GM18502 (cell line): ENCODE results near the gene IL9.
"Not testable (repeated sequence)": the region's sequence is repeated elsewhere in the genome, so short reads cannot be mapped to it uniquely, and the experiment has no call there.

Experiments used
- ATAC-seq: cut with Tn5 transposase; IDR thresholded peaks from one replicate; pipeline ENCODE4 v1.9.1; 2021; ENCODE audit warnings: mild to moderate bottlenecking; ENCODE audit not compliant: unreplicated experiment, poor library complexity

Gene IL9

DNA sequence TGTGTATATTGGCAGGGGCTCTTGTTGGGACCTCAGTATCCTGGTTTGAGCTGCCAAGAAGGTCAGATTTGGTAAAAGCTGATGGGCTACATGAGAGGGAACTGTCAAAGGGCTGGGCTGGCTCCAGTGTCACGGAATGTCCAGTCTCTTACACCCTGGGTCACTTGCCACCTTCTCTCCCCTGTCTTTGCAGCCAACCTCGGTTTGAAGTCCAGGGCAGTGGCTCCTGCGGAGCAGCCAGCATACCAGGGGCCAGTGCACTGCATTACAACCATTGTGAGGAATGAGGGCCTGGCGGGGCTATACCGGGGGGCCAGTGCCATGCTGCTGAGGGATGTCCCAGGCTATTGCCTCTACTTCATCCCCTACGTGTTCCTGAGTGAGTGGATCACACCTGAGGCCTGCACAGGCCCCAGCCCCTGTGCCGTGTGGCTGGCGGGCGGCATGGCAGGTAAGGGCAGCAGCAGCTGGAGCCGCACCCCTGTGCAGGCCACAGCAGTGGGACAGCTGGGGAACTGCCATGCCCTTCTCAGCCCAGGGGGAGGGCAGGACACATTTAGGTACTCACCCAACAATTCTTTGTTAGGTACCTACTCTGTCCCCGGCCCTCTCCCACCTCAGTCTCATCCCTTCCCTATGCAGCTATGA, 24.2 kb downstream of the IL9 start:
- no peak for ATAC-seq

DNA sequence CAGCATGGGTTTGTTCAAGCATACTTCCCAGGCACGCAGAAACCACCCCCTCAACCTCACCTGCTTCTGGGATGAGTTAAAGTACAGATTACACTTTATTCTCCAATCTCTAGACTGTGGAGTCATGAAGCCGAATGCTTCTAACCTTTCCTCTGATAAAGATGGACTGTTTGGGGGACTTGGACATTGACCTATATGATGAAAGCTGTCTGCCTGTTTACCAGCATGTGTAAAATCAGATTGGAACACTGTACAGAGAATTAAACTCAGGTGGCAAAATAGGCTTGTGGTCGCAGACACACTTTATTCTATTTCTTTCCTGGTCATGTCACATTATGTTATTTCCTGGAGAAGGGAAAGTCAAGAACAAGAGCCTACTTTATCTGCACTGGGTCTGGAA, 25.7 kb downstream of the IL9 start:
- ATAC-seq: no peak

DNA sequence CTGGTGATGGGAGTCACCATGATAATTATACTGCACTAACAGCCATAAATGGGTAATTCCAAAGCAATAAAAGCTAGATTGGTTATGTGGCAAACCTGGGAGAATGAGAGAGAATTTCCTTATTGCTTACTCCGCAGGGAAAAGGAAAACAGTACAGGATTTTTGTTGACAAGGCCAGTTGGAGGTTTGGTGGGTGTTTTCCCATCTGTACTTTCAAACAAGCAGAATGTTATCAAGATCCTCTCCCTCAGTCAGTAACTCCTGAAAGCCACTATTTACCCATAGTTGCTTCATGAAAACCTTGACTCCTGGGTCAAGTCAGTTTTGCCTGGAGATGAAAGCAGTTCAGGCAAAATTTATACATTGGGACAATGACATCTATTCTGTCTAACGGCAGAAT, 26.4 kb downstream of the IL9 start:
- no peak for ATAC-seq

DNA sequence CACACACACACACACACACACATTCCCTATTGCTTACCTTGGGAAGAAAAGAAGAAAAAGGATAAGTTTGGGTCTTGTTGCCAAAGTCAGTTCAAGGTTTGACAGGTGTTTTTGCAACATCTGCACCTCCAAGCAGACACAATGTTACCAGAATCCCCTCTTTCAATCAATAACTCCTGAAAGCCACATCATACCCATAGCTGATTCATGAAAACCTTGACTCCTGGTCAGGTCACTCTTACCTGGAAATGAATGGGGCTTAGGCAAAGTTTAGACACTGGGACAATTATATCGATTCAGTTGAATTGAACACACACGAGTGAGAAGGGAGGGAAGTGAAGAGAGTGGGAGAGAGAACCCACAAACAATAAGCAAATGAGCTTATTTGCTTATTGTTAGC, 27.0 kb downstream of the IL9 start:
- no peak for ATAC-seq

DNA sequence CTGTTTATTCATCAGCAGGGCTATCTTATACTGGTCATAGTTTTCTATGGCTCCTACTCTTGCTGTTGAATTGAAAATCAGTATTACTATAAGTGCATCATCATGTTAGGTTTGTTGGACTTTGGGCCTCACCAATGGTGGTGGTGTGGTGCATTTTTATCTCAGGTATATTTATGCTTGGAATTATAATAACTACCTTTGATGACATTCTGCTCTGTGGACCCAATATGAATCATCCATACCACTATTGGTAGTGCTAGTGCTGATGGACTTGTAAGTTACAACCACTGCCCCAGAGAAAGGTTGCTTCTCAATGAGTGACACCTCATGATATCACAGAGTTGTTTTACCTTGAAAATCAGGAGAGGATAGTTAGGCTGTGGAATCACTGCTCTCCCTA, 28.0 kb downstream of the IL9 start:
- no peak for ATAC-seq

DNA sequence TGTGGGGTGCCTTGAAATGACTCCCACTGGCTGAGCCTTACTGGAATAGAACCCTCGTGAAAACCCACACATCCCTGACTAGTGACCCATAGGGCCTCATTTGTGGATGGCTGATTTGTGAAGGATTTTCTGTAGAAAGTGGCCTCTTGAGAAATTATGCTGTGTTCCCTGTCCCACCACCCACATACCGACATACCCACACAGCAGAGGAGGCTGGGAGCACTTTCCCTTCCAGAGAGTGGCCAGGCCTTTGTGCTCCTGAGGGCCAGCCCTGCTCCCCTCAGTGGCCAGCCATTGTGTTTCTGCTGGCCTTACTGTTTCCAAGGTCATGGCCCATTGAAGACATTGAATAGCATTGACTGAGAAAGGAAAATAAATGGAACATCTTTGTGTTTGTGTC, 29.6 kb downstream of the IL9 start:
- no peak for ATAC-seq

DNA sequence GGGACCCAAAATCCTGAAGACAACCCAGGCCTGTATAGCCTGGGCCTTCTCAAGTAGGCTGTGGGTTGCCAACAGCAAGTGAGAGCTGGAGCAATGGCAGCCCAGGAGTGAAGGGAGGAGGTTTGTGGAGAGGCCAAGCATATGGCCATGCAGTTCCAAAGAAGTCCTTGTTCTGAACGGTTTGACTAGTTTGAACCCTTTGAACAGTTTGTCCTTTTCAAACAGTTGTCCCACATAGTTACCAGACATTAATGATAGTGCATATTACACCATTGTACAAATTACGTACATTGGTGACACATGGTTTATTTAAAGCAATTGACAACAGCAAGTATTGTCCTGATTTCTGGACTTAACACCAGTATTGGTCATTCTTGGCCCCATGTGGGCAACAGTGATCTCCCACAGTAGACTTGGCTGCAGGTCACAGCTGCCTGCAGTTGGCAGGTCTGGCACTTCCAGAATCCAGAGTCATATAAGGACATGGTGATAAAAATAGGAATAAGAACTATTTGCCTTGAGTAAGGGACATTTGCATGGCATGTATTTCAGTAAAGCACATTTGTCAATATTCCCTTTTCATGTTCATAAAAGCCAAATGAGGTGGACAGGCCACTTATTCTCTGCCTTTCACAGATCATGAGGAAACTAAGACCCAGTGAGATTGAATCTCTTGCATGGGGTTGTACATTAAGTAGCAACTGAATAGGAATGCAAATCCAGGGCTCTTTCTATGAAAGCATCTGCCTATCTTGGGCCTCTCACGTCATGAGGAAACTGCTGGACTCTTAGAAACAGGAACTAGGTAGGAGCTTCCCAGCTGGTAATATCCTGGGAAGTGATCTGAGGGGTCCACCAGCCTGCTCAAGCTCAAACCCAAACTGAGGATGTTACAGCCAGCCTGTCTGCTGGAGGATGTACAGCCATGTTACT, 30.9 kb downstream of the IL9 start:
- ATAC-seq: no peak

DNA sequence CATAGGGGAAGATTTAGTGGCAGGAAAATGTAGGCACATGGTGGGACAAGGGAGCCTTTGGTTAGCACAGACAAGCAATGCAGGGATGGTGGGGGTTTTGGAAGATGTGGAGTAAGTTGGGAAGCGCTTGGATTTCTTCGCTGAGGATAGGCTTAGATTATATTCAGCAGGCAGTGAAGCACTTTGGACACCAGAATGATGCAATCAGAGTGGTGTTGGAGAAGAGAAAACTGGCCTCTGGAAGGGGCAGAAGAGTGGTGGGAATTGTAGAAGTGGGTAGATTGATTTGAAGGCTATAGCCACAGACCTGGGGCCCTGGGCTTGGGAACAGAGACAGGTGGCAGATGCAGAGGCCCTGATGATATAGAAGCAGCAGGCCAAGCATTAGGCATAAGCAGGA, 32.9 kb downstream of the IL9 start:
- no peak for ATAC-seq

DNA sequence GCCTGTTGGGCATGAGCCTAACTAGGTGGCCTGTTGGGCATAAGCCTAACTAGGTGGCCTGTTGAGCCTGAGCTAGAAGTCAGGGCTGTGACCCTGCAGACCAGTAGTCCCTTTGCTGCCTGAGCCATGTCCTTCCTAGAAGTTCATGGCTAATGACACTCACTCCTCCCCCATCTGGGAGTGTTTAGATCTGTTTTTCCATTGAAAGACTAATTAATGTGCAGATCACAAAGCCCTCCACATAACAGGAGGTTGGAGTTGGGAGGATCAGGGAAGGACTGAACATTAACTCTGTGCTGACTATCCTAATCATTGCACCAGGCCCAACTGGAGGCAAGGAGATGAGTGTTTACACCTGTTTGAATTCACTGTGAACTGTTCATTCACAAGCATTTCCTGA, 33.6 kb downstream of the IL9 start:
- no peak for ATAC-seq

DNA sequence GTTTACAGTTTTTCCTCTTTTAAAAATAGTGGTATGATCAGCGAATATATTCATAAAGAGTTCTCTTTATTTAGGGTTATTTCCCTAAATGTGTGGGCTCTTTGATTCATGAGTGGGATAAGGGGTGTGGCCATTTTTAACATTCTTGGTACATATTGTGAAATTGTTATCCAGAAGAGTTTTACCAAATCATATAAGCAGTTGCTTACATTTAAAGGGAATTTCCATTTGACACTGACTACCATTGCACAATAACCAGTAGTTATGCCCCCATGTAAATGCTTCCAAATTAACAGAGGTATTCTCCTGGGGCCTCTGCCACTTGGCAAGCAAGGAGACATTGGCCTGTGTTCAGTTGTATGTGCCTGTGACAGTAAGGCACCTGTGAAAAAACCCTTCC, 34.0 kb downstream of the IL9 start:
- ATAC-seq: no peak

DNA sequence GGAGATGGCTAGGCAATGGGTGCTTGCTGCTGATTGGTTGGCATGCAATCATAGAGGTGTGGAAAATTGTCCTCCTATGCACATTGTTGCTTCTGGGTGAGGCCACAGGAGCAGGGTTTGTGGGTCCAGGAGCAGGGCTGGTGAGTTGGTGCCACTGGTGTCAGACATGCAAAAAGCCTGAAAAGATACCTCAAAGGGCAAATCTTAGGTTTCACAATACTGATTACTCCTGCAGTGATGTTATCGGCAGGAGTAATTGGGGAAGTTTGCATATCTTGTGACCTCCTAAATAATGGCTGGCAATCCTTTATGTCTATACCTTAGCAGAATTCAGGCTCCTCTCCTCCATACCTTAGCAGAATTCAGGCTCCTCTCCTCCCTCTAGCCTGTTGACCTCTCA, 36.0 kb downstream of the IL9 start:
- no peak for ATAC-seq

DNA sequence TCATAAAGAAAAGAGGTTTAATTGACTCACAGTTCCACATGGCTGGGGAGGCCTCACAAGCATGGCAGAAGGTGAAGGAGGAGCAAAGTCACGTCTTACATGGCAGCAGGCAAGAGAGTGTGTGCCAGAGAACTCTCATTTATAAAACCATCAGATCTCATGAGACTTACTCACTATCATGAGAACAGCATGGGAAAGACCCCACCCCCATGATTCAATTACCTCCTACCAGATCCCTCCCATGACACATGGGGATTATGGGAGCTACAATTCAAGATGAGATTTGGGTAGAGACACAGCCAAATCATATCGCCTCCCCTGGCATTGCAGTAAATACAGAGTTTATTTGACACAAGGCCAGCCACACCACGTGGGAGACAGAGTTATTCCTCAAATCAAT, 36.5 kb downstream of the IL9 start:
- not testable (repeated sequence) for ATAC-seq

DNA sequence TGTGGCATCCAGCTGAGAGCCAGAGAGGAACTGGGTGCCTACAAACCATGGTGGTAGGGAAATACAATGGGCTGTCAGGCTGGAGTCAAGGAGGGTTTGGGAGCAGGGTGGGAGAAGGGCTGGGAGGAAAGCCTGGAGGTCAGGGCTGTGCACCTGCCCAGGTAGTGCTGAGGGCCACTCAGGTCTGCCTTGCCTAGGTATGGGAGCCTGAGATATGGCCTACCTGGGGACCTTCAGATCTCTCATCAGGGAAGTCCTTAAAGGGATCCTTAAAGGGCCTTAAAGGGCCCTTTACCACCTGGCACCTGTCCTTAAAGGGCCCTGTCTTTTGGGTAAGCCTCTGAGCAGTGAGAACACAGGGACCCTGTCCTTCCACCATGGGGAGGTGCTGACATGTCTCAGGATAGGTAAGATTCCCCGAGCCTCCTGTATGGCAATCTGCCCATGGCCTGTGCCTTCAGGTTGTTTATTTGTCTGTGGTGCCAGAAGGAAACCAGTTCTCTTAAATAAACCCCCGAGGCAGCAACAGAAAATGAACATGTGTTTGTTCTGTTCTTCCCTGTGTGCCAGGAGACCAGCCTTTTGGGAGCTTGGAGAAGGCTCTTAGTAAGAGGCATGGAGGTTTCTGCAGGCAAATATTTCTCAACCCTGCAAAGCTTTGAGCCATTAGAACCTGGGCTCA, 37.9 kb downstream of the IL9 start:
- ATAC-seq: no peak

DNA sequence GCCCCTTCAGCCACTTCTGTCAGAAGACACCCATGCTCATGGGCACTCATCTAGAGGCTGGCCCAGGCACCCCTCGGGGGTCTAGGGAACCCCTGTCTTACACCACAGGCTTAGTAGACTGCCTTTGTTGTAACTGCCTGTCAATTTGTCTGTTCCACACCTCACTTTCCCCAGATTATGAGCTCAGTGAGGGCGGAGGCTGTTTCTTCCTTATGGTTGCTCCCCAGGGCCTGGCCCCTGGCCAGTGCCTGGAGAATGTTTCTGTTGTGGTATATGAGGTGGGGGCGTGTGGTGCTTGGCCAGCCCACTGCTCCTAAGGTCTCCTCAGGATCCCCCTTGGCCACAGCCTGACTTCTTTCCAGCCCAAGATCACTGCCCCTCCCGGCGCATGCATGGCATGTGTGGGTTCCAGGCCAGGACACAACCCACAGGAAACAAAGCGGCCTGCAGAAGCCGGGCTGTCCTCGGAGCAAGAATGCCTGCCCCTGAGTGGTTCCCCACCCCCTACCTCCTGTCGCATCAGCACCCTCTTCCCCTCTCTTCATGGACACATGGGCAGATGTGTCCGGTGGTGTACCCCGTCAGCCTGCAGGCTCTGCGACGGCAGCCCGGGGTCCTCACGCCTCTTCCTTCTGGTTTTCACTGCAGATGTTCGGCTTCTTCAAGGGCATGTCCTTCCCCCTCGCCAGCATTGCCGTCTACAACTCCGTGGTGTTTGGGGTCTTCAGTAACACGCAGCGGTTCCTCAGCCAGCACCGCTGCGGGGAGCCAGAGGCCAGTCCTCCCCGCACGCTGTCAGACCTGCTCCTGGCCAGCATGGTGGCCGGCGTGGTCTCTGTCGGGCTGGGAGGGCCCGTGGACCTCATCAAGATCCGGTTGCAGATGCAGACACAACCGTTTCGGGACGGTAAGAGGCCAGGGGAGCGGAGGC, 43.5 kb downstream of the IL9 start:
- no peak for ATAC-seq

DNA sequence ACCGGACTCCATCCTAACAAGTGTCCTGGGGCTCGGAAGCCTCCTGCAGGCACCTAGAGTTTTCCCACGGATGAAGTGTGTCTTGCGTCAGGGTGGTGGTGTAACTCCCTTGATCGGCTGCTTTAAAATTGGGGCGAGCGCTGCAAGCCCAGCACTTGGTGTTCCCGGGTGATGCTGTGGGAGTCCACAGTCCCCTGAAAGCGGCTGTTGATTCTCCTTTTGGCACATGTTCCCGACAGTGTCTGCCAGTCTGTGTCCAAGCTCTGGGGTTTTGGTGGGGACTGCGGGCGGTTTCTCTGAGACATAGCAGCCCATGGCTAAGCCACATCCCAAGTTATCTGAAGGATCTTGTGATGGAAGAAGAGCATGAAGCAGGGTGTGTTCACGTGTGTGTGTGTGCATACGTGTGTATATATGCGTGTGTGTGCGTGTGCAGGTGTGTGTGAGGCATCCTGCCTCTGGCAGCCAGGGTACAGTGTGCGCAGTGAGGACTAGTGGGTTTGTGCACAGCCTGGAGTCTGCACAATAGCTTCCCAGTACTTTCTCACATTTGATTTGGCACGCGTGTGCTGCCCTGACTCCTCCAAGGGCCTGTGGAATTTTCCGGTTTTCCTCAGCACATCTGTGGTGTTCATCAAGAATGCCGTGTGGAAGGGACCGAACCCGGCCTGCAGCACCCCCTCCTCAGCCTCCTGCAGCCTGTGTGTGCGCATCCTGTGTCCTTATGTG, 44.3 kb downstream of the IL9 start:
- no peak for ATAC-seq

DNA sequence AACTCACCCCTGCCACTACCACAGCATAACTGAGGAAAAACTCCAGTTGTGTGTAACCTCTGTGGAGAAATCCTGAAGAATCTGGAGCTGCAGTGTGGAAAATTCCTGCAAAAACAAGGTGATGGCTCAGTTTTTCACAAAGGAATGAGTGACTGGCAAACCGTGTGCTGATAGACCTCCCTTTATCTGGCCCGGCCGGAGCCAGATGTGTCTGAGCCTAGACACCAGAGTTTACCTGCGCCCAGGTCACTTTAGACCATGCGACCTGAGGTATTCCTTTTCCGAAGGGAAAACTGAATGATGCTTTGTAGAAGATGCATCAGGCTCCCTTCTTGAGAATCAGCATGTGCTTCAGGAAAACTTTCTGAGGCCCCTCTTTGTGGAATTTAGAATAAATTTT, 45.0 kb downstream of the IL9 start:
- no peak for ATAC-seq

DNA sequence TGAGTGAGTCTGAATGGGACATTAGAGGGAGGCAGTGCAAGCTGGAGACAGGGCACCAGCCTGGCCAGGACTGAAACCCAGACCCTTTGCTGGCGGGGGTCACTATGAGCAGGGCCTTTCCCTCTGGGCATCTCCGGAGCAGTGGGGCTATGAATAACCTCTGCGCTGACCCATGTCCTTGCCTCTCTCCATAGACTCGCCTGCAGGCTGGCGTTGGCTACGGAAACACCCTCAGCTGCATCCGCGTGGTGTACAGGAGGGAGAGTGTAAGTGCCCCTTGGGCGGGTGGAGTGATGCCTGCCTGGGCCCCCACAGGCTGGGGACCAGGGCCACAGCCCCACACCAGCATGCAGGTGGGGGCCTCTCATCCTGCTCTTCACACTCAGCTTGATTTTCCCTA, 45.4 kb downstream of the IL9 start:
- ATAC-seq: no peak

DNA sequence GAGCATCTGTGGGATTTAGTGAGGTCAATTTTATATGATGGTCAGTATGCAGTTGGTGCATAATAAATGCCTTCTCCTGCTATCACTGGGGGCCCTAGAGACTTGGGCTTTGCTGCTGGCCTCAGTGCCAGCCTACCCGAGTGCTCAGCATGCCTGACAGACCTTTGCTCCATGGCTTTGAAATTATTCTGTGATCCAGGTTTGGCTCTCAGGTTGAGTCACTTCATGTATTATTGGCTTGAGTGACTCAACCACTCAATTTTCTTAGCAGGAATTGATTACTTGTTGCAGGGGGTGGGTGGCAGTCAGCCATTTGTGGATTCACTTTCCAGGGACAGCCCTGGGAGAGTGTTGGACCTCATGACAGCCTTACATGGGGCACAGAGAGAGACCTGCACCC, 47.7 kb downstream of the IL9 start:
- no peak for ATAC-seq

DNA sequence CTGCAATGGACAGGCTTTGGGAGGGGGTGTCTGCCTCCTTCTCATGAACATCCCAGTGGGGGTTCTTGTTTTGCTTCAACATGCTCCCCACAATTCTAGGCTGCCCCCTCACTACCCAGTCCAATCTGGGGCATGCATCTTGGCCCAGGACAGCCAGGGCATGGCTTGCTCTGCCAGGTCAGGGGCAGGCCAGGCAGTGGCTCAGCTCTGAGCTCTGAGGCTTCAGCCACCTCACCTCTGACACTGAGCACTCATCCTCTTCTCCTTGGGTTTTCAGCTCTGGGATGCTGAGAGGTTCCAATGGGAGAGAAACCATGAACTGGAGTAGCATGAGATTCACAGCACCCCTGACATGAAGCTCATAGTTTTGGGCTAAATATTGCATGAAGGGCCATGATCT, 49.3 kb downstream of the IL9 start:
- ATAC-seq: no peak
